Measurements from ENCODE around the gene ESRRB. TPM values are rescaled to one million over a fixed set of nuclear protein-coding genes. Genes with fewer than 3 reads are reported as not detected.

The ESRRB gene
- polyA plus RNA-seq, 1 of the 3 experiments (the other 2 are of a cell fraction) = 0.05 TPM

DNA sequence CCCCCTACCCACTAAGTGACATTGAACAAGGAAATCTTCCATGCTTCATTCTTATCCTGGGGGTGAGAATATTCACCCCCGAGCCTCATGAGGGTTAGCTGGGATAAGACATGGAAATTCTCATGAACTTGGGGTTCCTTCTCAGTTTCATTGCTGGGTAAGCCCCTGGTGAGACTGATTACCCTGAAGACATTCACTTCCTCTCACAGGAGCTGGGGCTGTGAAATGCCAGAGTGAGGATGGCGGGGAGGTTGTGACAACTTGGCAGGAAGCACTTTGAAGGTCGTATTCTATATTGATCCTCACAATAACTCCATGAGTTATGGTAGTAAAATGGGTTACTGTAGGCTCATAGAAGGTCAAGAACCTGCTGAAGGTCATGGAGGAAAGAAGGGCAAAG, 43.5 kb downstream of the ESRRB start:
- CTCF ChIA-PET = interaction anchor here (1.2 to 1.5 kb wide), 2 partner anchors 9 to 32 kb away, joined by 3 to 5 read pairs; no protein-coding TSS in a partner anchor
- 47% methylated on average over 3 of the region's 3 CpGs for WGBS (ENCODE audit: low lambda C conversion rate)

DNA sequence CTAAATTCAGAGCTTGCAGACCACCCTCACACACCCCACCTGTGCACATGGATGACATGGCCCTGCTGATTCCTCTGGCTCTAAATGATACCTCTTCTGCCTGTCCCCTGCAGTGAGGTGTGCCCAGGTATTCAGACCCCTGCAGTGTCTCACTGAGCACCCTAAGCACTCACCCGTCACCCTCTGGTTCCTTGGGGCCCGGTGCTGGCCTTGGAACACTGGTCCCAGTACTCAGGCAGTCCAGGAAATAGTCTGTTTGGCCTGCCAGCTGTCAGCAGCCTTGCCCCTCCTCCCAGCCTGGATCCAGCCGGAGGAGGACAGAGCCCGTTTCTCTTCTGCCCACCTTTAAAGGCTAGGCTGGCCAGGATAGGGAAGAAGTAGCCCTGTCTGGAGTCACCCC, 44.9 kb downstream of the ESRRB start:
- H3K36me3 ChIP-seq (replicated peaks in 1 of 2; ENCODE audit: control insufficient read depth in 1 of 2, insufficient read depth in 2 of 2, low read length in 1 of 2) = no peaks in the 10 kb centered on the region
- no peak overlapping the region for H3K9ac ChIP-seq
- H3K9me2 ChIP-seq = no peaks in the 10 kb centered on the region
- H3K4me1 ChIP-seq (ENCODE audit: control insufficient read depth in 1 of 2, insufficient read depth in 2 of 2, low read depth in 1 of 2, low read length in 1 of 2) = no peaks in the 10 kb centered on the region
- no peak overlapping the region for H2AFZ ChIP-seq (ENCODE audit: low read depth)
- ChIA-PET CTCF (interaction anchor here (1.3 to 1.9 kb wide), 2 partner anchors 29 to 370 kb away, joined by 4 to 5 read pairs; no protein-coding TSS in a partner anchor), POLR2A (no interaction called here)
- no peak overlapping the region for H3K4me2 ChIP-seq
- TF ChIP-seq SMC3 (IDR thresholded peaks at IDR 0.05; ENCODE audit: low read depth, low read length) (no peak), EP300 (IDR thresholded peaks at IDR 0.05; ENCODE audit: borderline replicate concordance in 1 of 2, low read depth in 1 of 2, low read length in 1 of 2) (no peak), GATA2 (CRISPR knock-in tag; IDR thresholded peaks at IDR 0.05) (no peak), POLR2AphosphoS5 (IDR thresholded peaks at IDR 0.05; ENCODE audit: low read depth, low read length) (no peak), RXRA (IDR thresholded peaks at IDR 0.05; ENCODE audit: borderline replicate concordance, low read depth) (no peak), EZH2phosphoT487 (IDR thresholded peaks at IDR 0.05; ENCODE audit: borderline replicate concordance, low read depth) (no peak), FOXJ3 (CRISPR knock-in tag; IDR thresholded peaks at IDR 0.05) (no peak)
- TF ChIP-seq, protein P1, sequence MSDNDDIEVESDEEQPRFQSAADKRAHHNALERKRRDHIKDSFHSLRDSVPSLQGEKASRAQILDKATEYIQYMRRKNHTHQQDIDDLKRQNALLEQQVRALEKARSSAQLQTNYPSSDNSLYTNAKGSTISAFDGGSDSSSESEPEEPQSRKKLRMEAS (IDR thresholded peaks at IDR 0.05; ENCODE audit: low read depth) = no peak
- no peaks in the 10 kb centered on the region for H3K27me3 ChIP-seq (ENCODE audit: insufficient read depth)
- no peaks in the 10 kb centered on the region for H4K20me1 ChIP-seq (ENCODE audit: insufficient read depth)
- H3K9me3 ChIP-seq = no peaks in the 10 kb centered on the region
- H3K4me3 ChIP-seq (ENCODE audit: low read depth in 2 of 2, low read length in 1 of 2) = no peak overlapping the region
- DNase-seq = no peak
- no peaks in the 10 kb centered on the region for H3K79me2 ChIP-seq (ENCODE audit: insufficient read depth)
- 11% methylated on average over 2 of the region's 4 CpGs for WGBS (ENCODE audit: low lambda C conversion rate)
- no peak overlapping the region for H3K27ac ChIP-seq (ENCODE audit: low read depth in 2 of 2, low read length in 1 of 2)
- H3F3A ChIP-seq (replicated peaks; ENCODE audit: insufficient read depth) = no peaks in the 10 kb centered on the region

More for the DNA sequence above, 43.5 kb downstream of the ESRRB start:
- H3K27me3 ChIP-seq (ENCODE audit: insufficient read depth) = peaks cover 6% of the 10 kb centered on the region; the same call in 1 of the 2 replicates
- no peaks in the 10 kb centered on the region for H4K20me1 ChIP-seq (ENCODE audit: insufficient read depth)
- H3K9ac ChIP-seq = no peak overlapping the region
- DNase-seq = no peak
- no peaks in the 10 kb centered on the region for H3K36me3 ChIP-seq (replicated peaks in 1 of 2; ENCODE audit: control insufficient read depth in 1 of 2, insufficient read depth in 2 of 2, low read length in 1 of 2)
- POLR2A ChIA-PET = no interaction called here
- H3K27ac ChIP-seq (ENCODE audit: low read depth in 2 of 2, low read length in 1 of 2) = no peak overlapping the region
- H3K9me2 ChIP-seq = no peaks in the 10 kb centered on the region
- no peaks in the 10 kb centered on the region for H3F3A ChIP-seq (replicated peaks; ENCODE audit: insufficient read depth)
- TF ChIP-seq, protein P2, sequence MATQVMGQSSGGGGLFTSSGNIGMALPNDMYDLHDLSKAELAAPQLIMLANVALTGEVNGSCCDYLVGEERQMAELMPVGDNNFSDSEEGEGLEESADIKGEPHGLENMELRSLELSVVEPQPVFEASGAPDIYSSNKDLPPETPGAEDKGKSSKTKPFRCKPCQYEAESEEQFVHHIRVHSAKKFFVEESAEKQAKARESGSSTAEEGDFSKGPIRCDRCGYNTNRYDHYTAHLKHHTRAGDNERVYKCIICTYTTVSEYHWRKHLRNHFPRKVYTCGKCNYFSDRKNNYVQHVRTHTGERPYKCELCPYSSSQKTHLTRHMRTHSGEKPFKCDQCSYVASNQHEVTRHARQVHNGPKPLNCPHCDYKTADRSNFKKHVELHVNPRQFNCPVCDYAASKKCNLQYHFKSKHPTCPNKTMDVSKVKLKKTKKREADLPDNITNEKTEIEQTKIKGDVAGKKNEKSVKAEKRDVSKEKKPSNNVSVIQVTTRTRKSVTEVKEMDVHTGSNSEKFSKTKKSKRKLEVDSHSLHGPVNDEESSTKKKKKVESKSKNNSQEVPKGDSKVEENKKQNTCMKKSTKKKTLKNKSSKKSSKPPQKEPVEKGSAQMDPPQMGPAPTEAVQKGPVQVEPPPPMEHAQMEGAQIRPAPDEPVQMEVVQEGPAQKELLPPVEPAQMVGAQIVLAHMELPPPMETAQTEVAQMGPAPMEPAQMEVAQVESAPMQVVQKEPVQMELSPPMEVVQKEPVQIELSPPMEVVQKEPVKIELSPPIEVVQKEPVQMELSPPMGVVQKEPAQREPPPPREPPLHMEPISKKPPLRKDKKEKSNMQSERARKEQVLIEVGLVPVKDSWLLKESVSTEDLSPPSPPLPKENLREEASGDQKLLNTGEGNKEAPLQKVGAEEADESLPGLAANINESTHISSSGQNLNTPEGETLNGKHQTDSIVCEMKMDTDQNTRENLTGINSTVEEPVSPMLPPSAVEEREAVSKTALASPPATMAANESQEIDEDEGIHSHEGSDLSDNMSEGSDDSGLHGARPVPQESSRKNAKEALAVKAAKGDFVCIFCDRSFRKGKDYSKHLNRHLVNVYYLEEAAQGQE (IDR thresholded peaks at IDR 0.05; ENCODE audit: low read depth, low read length) = no peak
- no peak for TF ChIP-seq ELF1 (IDR thresholded peaks at IDR 0.05)
- no peak for TF ChIP-seq RCOR1 (IDR thresholded peaks at IDR 0.05; ENCODE audit: low read length)
- no peak for TF ChIP-seq TEAD4 (IDR thresholded peaks at IDR 0.05; ENCODE audit: borderline replicate concordance, insufficient read depth)
- no peak for TF ChIP-seq YY1 (IDR thresholded peaks at IDR 0.05; ENCODE audit: low read depth)
- TF ChIP-seq, protein P3, sequence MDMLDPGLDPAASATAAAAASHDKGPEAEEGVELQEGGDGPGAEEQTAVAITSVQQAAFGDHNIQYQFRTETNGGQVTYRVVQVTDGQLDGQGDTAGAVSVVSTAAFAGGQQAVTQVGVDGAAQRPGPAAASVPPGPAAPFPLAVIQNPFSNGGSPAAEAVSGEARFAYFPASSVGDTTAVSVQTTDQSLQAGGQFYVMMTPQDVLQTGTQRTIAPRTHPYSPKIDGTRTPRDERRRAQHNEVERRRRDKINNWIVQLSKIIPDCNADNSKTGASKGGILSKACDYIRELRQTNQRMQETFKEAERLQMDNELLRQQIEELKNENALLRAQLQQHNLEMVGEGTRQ (IDR thresholded peaks at IDR 0.05; ENCODE audit: borderline replicate concordance, low read depth, low read length) = no peak
- no peak for TF ChIP-seq GATA2 (CRISPR knock-in tag; IDR thresholded peaks at IDR 0.05)
- TF ChIP-seq FOXJ3 (CRISPR knock-in tag; IDR thresholded peaks at IDR 0.05) = no peak
- no peak for TF ChIP-seq NRF1 (IDR thresholded peaks at IDR 0.05; ENCODE audit: low read depth, low read length)
- TF ChIP-seq EP300 (IDR thresholded peaks at IDR 0.05; ENCODE audit: borderline replicate concordance in 1 of 2, low read depth in 1 of 2, low read length in 1 of 2) = no peak
- TF ChIP-seq CHD2 (IDR thresholded peaks at IDR 0.05; ENCODE audit: low read length, partially characterized antibody) = no peak
- TF ChIP-seq NFIC (IDR thresholded peaks at IDR 0.05; ENCODE audit: borderline replicate concordance) = no peak
- TF ChIP-seq, protein P1 (IDR thresholded peaks at IDR 0.05; ENCODE audit: low read depth) = no peak
- no peak for TF ChIP-seq TAF1 (IDR thresholded peaks at IDR 0.05; ENCODE audit: borderline replicate concordance, low read depth, low read length)
- no peak for TF ChIP-seq RFX5 (IDR thresholded peaks at IDR 0.05; ENCODE audit: low read length)
- TF ChIP-seq EZH2phosphoT487 (IDR thresholded peaks at IDR 0.05; ENCODE audit: borderline replicate concordance, low read depth) = no peak
- H3K4me2 ChIP-seq = no peak overlapping the region
- no peak overlapping the region for H2AFZ ChIP-seq (ENCODE audit: low read depth)
- no peak overlapping the region for H3K4me3 ChIP-seq (ENCODE audit: low read depth in 2 of 2, low read length in 1 of 2)
- H3K4me1 ChIP-seq (ENCODE audit: control insufficient read depth in 1 of 2, insufficient read depth in 2 of 2, low read depth in 1 of 2, low read length in 1 of 2) = no peaks in the 10 kb centered on the region
- no peaks in the 10 kb centered on the region for H3K79me2 ChIP-seq (ENCODE audit: insufficient read depth)
- no peaks in the 10 kb centered on the region for H3K9me3 ChIP-seq
